NCI-H128 (cell line): ENCODE data around the gene OLFML2B.

Source experiments
- DNase-seq: peaks from one replicate; lab custom pipeline; 2025; ENCODE audit not compliant: unreplicated experiment; lab: John Stamatoyannopoulos, UW

Gene OLFML2B

DNA sequence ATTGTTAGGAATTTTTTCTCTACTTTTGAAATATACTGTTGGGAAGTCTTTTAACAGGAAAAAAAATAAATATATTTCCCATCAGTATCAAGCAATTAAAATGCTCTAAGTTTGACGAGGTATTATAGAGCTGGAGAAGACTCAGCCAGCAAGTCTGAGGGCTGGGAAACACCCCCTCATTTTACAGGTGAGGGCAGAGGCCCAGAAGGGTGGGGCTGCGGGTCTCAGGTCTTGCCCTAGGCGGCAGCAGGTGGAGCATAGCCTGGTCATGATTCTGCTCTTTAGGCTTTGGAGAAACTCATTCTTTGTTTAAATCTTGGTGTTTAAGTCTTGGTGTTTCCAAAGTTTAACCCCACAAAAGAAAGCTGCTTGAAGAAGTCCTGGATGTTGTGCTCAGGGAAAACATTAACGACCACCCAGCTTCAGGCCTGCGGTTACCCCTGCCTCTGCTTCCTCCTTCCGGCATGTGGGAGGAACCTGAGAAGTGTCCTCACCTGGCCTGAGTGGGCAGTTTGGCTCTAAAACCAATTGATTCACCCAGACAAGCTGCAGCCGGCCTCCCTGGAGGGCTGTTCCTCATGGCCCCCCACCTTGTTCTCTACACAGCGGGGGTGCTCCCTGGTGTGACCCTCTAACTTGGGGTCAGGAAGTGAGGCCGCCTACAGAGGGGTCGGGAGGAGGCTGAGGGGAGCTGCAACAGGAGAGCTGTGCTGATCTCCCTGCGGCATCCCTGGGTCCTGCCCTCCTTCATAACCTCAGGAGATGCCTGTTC, 41.7 kb downstream of the OLFML2B start:
- DNase-seq, result no peak

DNA sequence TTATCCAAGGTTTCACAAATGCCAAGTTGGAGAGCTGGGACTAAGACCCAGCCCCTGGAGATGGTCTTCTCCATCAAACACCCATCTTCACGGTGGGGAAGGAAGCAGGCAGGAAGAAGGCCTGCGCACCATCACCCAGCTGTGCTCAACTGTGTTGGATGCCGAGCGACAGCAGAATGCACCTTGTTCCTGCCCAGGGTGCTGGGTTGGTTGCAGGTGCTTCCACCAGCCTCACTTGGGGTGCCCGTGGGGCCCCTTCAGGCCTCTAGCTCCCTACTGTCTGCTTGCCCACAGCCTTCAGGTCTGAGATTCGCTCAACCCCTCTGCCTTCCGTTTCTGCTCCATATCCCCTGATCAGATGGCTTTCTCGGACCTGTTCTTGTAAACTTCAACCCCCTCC, 42.5 kb downstream of the OLFML2B start:
- no peak for DNase-seq

DNA sequence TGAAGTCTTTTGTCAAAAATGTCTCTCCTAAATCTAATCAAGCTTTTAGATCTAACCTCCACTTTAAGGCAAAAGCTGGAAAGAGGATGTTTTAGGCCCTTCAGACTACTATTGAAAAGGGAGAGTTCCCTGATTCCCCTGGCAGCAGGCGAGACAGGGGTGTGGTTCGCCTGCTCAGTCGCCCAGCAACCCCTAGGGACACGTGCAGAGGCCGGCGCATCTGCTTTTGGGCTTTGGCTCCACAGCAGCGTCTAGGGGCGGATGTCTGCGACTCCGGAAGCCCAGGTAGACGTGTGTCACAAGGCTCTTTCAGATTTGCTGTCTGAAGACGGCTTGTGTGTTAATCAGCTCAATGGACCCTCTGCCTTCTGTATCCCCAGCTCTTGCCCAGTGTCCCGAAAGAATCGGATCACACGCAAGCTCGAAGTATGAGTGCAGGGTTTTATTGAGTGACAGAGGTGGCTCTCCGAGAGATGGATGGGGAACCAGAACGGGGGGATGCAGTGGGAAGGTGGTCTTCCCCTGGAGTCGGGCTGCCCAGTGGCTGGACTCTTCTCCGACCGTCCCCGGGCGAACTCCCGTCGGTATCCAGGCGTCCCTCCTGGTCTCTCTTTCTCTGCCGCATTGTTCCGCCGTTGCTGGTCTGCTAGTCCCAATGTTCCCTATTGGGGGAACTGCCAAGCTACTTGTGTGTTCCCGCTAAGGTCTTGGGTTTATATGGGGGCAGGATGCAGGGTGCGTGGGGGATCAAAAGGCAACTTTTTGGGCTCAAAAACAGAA, 45.5 kb downstream of the OLFML2B start:
- DNase-seq, result no peak

DNA sequence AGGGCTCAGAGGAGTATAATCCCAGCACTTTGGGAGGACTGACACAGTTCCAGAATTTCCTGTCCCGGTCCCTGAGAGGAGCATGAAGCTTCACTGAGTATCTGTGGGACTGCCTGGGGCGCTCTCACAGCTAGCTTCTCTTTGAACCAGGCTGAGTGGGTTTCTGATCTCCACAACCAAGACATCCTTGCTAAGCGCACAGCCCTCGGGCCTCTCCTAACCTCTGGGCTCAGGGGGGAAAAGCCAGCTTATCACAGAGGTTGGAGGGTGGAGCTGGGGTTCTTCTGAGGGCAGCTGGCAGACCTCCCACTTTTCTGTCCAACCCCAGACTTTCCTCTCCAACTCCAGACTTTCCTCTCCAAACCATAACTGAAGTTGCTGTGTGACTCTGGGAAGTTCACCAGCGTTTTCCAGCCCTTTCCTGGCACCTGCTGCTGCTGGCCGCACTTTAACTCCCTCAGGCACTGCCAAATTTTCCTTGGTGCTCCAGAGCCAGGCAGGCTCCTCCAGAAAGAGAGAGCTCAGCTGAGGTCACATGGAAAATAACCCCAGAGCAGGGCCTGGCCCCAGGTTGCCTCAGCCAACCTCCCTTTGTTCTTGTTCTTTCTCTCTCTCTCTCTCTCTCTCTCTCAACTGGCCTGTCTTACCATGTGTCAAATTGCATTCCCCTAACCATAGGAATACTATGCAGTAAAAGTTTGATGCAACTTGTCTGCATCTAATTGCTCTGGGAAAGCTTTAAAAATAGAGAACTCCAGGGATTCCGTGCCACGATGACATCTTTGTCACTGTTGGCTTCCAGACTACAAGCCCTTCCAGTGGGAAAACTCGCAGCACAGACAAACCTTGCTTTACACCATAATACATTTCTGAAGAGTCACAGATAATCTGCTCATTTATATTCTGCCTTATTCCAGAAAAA, 49.5 kb downstream of the OLFML2B start:
- DNase-seq, result no peak

DNA sequence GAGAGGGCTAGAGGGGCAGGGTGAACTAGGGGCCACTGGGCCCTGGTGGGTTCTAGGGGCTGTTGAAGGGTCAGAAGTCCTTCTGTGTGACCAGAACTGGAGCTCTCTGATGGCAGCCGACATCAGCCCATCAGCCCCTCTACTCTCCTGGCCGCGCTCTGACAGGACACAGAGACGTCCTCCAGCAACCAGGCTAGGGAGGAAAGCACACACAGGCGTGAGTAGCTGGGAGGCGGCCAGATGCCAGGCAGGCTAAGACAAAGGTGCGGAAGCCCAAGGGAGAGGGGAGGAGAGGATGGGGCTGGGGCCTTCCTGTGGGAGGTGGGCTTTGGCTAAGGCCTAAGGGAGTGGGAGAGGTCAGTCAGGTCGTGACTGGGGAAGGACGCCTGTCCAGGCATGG, 50.8 kb downstream of the OLFML2B start:
- no peak for DNase-seq

DNA sequence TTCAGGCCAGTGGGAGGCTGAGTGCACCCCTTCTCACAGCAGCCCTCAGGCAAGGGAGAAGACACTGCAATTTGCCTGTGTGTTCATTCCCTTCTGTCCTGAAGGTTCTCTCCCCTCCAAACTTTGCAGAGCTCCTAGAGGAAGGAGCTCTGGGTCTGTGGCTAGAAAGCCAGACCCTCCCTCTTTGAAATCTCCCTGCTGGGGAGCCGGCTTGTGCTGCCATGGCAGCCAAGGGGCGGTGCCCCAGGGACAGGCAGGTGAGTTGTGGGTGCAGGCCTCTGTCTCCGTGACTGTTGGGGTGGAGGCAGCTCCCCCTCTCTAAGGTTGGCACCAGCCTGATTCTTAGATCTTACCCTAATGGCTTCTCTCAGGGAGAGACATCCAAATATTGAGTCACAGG, 53.0 kb downstream of the OLFML2B start:
- DNase-seq, result no peak

DNA sequence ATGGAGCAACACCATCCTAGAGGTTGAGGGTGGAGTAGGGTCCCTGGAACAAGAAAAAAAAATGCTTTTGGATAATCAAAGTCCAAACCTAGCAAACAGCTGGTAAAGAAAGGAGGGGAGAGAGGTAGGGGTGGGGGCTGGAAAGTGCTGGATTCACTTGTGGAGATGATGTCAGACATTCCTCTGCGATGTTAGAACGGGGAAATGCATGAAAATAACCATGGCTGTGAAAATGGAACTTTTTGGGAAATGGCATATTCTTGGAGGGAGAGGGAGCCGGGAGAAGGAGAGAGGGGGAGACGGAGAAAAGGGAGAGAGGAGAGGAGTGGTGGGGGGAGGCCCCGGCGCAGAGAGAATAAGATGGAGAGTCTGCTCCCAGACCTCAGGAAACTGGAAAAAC, 53.6 kb downstream of the OLFML2B start:
- DNase-seq, result no peak

DNA sequence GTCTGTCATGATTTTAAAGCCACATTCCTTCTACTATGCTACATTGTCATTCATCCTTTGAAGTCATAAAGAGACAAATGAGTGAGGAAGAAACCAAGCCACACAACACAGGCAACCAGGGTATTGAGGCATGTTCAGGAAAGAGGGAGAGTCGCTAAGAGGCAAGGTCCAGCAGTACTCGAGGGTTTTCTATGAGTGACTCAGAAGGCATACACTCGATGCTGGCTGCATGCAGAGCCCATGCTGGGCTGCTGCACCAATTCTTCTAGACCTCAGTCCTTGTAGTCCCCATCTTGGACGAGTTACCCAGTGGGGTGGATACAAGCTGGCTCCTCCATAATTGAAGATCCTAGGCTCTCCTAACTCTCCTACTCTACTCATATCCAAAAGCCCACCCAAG, 57.6 kb downstream of the OLFML2B start:
- DNase-seq, result no peak

DNA sequence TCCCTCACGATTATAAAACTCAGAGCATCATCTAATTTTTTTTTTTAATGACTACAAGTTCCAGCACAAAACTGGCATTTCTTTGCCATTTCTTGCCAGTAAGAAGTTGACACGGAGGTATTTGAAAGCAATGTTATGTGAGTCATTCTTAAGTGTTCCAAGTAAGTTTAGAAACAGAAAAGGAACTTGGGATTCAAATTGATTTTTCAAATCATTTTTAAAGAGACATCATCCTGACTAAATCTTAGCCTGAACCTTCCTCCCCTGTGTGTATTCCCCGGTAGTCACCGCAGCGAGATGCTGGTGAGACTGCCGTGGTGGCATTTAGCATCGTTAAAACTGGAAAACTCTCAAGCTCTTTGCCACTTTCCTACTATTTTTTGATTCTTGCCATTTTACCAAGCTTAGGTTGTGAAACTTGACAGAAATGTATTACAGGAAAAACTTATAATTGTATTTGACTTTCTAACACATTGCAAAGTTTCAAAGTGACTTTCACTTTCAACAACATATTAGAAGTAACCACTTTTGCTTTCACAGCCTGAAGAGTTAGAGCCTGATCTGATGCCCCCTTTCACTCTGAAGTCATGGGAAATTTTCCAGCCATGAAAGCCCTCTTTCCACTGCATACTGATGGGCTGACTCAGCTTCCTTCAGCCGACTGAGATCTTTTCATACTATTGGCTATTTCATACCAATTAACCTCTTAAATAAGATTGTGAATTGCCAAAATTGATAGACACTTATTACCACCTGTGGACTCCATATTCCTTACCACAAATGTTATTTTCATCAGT, 61.4 kb downstream of the OLFML2B start:
- DNase-seq, result no peak

DNA sequence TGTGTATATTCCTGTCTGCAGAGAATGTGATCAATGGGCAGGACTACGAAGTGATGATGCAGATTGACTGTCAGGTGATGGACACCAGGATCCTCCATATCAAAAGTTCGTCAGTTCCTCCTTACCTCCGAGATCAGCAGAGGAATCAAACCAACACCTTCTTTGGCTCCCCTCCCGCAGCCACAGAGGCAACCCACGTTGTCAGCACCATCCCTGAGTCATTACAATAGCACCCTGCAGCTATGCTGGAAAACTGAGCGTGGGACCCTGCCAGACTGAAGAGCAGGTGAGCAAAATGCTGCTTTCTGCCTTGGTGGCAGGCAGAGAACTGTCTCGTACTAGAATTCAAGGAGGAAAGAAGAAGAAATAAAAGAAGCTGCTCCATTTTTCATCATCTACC, 65.2 kb downstream of the OLFML2B start:
- DNase-seq, result no peak

DNA sequence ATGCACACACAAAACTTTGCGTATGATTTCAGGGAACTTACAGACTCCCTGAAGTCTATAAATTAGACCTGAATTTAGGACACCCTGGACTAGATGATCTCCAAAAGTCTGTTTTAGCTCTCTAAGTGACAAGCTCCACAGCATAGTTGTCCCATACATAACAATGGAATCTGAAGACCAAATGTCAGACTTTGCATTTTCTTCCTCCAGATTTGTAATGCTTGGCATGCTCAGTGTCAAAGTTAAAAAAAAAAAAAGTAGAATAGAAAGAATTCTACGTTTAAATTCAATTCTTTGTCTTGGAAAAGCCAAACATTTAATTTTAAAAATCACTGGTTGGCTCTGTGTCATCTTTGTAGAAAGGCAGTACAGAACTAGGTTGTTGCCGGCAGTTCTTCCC, 66.7 kb downstream of the OLFML2B start:
- no peak for DNase-seq

DNA sequence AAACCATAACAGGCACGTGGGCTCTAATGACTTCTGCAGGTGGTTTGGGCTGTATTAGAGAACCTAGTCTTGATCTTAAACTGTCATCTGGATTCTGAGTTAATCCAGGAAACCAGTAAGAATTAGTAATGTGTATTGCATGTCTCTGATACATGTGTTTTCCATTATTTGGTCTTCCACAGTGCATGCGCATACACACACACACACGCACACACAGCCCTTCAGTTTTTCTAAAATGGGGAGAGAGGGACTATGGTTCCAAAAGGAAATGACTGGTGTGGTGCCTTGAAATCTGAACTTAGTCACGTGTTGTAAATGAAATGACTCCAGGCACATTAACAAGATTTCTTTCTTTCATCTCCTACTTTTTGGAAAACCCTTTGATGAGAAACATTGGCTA, 67.6 kb downstream of the OLFML2B start:
- DNase-seq, result no peak

DNA sequence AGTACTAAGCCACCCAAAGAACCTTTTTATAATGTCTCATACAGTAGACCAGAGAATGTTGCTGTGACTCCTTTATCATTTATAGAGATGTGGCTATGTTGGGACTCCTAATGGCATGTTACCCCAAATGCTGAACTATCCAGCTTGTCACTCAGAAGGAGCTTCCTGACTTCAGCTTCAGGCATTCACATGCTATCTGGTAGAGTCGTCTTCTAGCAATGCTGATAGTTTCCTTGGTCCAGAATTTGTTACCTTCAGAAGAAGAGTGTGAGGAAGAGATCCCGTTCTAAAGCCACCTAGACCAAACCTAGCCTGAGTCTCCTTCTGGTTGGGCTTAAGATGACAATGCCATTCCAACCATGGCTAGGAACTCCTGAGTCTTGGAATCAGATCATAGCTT, 68.1 kb downstream of the OLFML2B start:
- DNase-seq, result no peak

DNA sequence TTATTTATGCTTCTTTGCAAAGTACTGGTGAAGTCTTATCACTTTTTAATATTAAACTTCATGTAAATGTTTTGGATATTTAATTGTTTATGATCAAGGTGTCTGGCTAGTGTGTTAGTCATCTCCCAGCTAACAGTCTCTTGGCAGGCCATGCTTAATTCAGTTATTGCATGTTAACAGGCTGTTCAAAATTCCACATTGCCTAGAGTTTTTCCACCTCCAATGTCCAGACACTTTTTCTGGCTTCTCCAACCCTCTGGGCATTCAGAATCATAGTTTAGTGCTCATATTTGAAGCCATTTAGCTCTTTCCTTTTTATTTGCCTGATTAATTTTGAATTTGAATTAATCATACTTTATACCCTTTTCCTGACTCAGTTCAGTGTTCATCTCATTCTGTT, 69.2 kb downstream of the OLFML2B start:
- DNase-seq, result no peak

DNA sequence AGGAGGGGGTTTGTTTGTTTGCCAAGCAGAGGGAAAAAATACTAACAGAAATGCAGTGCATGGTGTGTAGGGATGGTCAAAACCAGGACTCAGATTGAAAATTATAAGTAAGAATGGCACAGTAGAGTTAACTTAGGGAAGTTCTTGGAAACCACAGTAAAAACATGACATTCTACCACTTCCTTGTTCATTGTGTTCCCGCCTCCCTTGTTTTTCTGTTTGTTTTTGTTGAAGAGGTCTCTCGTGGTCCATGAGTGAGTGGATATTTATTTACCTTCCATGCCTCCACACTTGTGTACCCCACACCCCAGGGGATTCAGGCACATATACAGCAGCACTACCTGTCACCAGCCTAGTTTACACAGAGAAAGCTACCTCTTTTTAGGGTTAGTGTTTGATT, 69.6 kb downstream of the OLFML2B start:
- DNase-seq, result no peak

DNA sequence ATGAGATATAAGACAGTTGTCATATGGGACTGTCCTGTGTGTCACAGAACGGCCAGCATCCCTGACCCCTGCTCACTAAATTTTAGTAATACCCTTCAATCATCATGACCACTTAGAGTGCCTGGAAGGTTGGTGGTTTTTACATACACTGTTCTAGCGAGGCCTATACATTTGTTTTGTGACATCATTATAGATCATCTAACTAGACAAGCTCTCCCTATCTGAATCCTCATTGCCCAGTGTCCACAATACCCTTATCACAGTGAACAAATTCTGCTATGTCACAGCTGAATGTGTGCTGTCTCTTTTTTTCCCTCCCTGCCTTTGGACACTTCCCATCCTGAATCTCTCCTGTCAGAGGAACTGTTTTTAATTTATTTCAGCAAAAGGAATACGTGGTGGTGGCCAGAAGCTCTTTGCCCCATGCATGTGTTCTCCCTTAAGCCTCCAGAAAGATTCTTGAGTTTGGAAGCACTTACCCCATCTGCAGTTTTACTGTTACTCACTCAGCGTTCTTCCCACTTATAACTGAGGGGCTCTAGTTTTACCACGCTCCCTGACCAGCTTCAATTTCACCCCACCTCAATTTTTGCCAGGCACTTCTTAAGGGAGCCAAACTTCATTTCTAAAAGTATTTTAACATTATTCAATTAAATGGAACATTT, 70.3 kb downstream of the OLFML2B start:
- DNase-seq, result no peak

DNA sequence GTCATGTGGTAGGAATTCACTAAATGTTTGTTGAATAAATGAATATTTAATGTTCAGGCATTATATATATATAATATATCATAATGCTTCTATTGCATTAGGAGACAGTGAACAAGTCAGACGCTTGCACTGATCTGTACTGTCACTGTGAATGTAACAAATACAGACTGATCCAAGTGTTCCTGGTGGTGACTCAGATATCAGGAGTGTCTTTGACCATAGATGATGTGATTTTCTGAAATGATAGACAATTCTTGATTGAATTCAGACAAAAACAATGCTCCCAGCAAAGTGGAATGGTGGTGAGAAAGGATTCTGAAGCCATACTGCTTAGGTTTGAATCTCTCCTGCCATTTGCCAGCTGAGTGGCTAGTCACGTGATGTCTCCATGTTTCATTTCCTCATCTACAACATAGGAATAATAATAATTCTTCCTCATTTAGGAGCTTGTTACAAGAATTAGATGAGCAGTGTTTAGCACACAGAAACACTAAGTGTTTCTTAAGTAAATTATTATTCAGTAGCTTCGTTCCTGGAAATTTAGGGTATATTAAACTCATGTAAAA, 71.0 kb downstream of the OLFML2B start:
- DNase-seq, result no peak

DNA sequence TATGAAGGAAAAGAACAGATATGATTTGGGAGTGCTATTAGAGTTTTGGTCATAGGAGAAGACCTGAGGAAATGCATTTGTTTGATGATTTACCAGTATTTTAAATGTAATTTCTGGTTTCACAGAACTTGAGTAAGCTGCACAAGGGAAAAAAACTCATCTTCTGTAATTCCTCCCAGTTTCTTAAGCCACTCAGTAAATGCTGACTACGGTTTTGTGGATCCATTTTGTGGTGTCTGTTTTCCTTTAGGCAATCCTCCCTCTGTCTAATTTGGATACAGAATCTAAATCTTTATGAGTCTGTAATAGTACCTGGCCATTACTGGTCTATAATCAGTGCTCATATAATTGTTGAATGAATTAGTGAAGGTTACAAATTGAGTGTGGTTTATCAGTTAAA, 72.0 kb downstream of the OLFML2B start:
- no peak for DNase-seq

DNA sequence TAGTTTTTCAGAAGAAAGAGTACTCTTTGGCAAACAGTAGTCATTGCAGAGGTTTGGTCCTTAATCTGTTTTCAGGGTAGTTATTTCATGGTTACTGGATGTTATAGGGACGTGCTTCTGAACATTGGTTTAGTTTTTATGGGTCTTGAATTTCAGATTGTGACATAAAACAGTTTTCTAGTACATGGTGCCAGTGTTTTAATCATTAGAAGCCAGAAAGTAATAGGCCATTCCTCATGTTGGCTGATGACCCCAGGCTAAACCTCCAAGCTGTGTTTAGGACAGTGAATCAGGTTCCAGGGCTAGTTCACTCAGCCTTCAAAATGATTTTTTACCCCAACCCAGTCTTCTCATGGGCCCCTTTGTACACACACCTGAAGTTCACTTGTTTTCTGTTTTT, 73.3 kb downstream of the OLFML2B start:
- no peak for DNase-seq

DNA sequence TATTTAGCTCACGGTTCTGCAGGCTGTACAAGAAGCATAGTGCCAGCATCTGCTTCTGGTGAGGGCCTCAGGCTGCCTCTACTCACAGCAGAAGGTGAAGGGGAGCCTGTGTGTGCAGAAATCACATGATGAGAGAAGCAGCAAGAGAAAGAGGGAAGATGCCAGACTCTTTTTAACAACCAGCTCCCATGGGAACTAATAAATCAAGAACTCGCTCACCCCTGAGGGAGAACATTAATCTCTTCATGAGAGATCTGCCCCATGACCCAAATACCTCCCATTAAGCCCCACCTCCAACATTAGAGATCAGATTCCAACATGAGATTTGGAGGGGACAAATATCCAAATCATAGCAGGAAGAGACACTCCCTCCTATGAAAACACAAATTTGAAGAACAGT, 74.1 kb downstream of the OLFML2B start:
- DNase-seq, result no peak
